Stimulated activated naive CD8-positive, alpha-beta T cell treated with anti-CD3 and anti-CD28 coated beads, Interleukin-15, amount 100 ng/mL, for 72 hours (primary cell): ENCODE data around the gene NR2F1.

Experiments
- ATAC-seq: fragments of 150-1000 bp; cut with Tn5 transposase; 2 replicates; pipeline ENCODE4 v1.10.0; 2021; ENCODE audit warnings: mild to moderate bottlenecking, moderate library complexity
- DNase-seq, 2 donors: peaks; one replicate each; pipeline ENCODE4 v3.0.0; 2021 to 2022
- H3K27ac Mint-ChIP-seq, 2 donors: one replicate each; pipeline ENCODE4 v1.8.0; 2022; ENCODE audit warnings: mild to moderate bottlenecking in 2 of 2, mixed read lengths in 2 of 2, moderate library complexity in 2 of 2
- H3K27me3 Mint-ChIP-seq: one replicate; pipeline ENCODE4 v1.8.0; 2022; ENCODE audit warnings: mixed read lengths
- H3K4me1 Mint-ChIP-seq: one replicate; pipeline ENCODE4 v1.8.0; 2022; ENCODE audit warnings: mild to moderate bottlenecking, mixed read lengths
- H3K4me3 Mint-ChIP-seq, 2 donors: one replicate each; pipeline ENCODE4 v1.8.0; 2022; ENCODE audit warnings: mild to moderate bottlenecking in 2 of 2, mixed read lengths in 2 of 2, moderate library complexity in 1 of 2
- H3K9me3 Mint-ChIP-seq, 2 donors: one replicate each; pipeline ENCODE4 v1.8.0; 2022; ENCODE audit warnings: mixed read lengths in 2 of 2

Gene NR2F1

GRCh38 chr5:93585041-93585766 is 2.2 kb downstream of the NR2F1 start:
- Mint-ChIP-seq H3K4me1 (peaks cover 38% of the 10 kb centered on the region), H3K27ac (no peak overlapping the region), H3K27me3 (peaks cover 44% of the 10 kb centered on the region), H3K4me3 (peak overlapping the region; percentile 55 to 69), H3K9me3 (peaks cover 0 to 6% of the 10 kb centered on the region in 2 donors)
- DNase-seq (no peak), ATAC-seq (no peak)

GRCh38 chr5:93585767-93586385 is 2.9 kb downstream of the NR2F1 start:
- no peak for ATAC-seq
- H3K9me3 Mint-ChIP-seq = peaks cover 0 to 6% of the 10 kb centered on the region in 2 donors
- peaks cover 31% of the 10 kb centered on the region for H3K4me1 Mint-ChIP-seq
- DNase-seq = no peak
- peaks cover 47% of the 10 kb centered on the region for H3K27me3 Mint-ChIP-seq
- H3K27ac Mint-ChIP-seq = peak overlapping the region in 1 of 2 donors; percentile 85
- H3K4me3 Mint-ChIP-seq = peak overlapping the region; percentile 55 to 69

GRCh38 chr5:93586736-93587596 is 3.9 kb downstream of the NR2F1 start:
- H3K4me3 Mint-ChIP-seq = peak overlapping the region in 1 of 2 donors; percentile 71
- peaks cover 47% of the 10 kb centered on the region for H3K27me3 Mint-ChIP-seq
- no peak overlapping the region for H3K27ac Mint-ChIP-seq
- peaks cover 28% of the 10 kb centered on the region for H3K4me1 Mint-ChIP-seq
- peaks cover 0 to 6% of the 10 kb centered on the region in 2 donors for H3K9me3 Mint-ChIP-seq
- ATAC-seq (no peak), DNase-seq (no peak)

GRCh38 chr5:93587597-93588351 is 4.8 kb downstream of the NR2F1 start:
- Mint-ChIP-seq H3K27me3 (peaks cover 47% of the 10 kb centered on the region), H3K4me1 (peaks cover 28% of the 10 kb centered on the region), H3K27ac (peak overlapping the region in 1 of 2 donors; percentile 57), H3K4me3 (peak overlapping the region; percentile 53 to 71), H3K9me3 (peaks cover 0 to 6% of the 10 kb centered on the region in 2 donors)
- ATAC-seq (peak; percentile 8), DNase-seq (no peak)

- Mint-ChIP-seq H3K27me3 (peaks cover 47% of the 10 kb centered on the region), H3K27ac (no peak overlapping the region), H3K4me3 (peak overlapping the region; percentile 64 to 71), H3K9me3 (peaks cover 0 to 6% of the 10 kb centered on the region in 2 donors), H3K4me1 (peaks cover 30% of the 10 kb centered on the region)
- ATAC-seq = peak; percentile 15
- no peak for DNase-seq
These were observed 5.5 kb downstream of the NR2F1 start for GRCh38 chr5:93588352-93589151.

- ATAC-seq (no peak), DNase-seq (no peak)
- Mint-ChIP-seq H3K9me3 (peaks cover 0 to 6% of the 10 kb centered on the region in 2 donors), H3K4me1 (peaks cover 34% of the 10 kb centered on the region), H3K4me3 (no peak overlapping the region), H3K27ac (no peak overlapping the region), H3K27me3 (peaks cover 47% of the 10 kb centered on the region)
These were observed 6.3 kb downstream of the NR2F1 start for GRCh38 chr5:93589152-93589828.

- H3K4me3 Mint-ChIP-seq = no peak overlapping the region
- no peak for ATAC-seq
- H3K9me3 Mint-ChIP-seq = peaks cover 0 to 6% of the 10 kb centered on the region in 2 donors
- peaks cover 38% of the 10 kb centered on the region for H3K4me1 Mint-ChIP-seq
- peaks cover 47% of the 10 kb centered on the region for H3K27me3 Mint-ChIP-seq
- no peak for DNase-seq
- H3K27ac Mint-ChIP-seq = no peak overlapping the region
These were observed 6.8 kb downstream of the NR2F1 start for GRCh38 chr5:93589829-93590215.

- no peak for ATAC-seq
- peaks cover 0 to 6% of the 10 kb centered on the region in 2 donors for H3K9me3 Mint-ChIP-seq
- H3K27me3 Mint-ChIP-seq = peaks cover 44% of the 10 kb centered on the region
- peaks cover 43% of the 10 kb centered on the region for H3K4me1 Mint-ChIP-seq
- H3K4me3 Mint-ChIP-seq = no peak overlapping the region
- no peak for DNase-seq
- no peak overlapping the region for H3K27ac Mint-ChIP-seq
These were observed 7.5 kb downstream of the NR2F1 start for GRCh38 chr5:93590493-93590892.

GRCh38 chr5:93591323-93591945 is 8.4 kb downstream of the NR2F1 start:
- DNase-seq = no peak
- peaks cover 0 to 6% of the 10 kb centered on the region in 2 donors for H3K9me3 Mint-ChIP-seq
- peaks cover 35% of the 10 kb centered on the region for H3K27me3 Mint-ChIP-seq
- no peak overlapping the region for H3K27ac Mint-ChIP-seq
- ATAC-seq = no peak
- H3K4me1 Mint-ChIP-seq = peaks cover 45% of the 10 kb centered on the region
- H3K4me3 Mint-ChIP-seq = no peak overlapping the region

- H3K27ac Mint-ChIP-seq = no peak overlapping the region
- DNase-seq (no peak), ATAC-seq (no peak)
- H3K4me1 Mint-ChIP-seq = peaks cover 45% of the 10 kb centered on the region
- H3K4me3 Mint-ChIP-seq = no peak overlapping the region
- H3K9me3 Mint-ChIP-seq = peaks cover 0 to 6% of the 10 kb centered on the region in 2 donors
- H3K27me3 Mint-ChIP-seq = peaks cover 27% of the 10 kb centered on the region
These were observed 9.9 kb downstream of the NR2F1 start for GRCh38 chr5:93592883-93593282.

- peaks cover 20% of the 10 kb centered on the region for H3K27me3 Mint-ChIP-seq
- no peak overlapping the region for H3K27ac Mint-ChIP-seq
- peaks cover 0 to 5% of the 10 kb centered on the region in 2 donors for H3K9me3 Mint-ChIP-seq
- DNase-seq = no peak
- H3K4me1 Mint-ChIP-seq = peaks cover 38% of the 10 kb centered on the region
- ATAC-seq = no peak
- H3K4me3 Mint-ChIP-seq = peak overlapping the region; percentile 1 to 43
These were observed 10.6 kb downstream of the NR2F1 start for GRCh38 chr5:93593476-93594131.

GRCh38 chr5:93594591-93595419 is 11.8 kb downstream of the NR2F1 start:
- ATAC-seq (no peak), DNase-seq (no peak)
- peaks cover 34% of the 10 kb centered on the region for H3K4me1 Mint-ChIP-seq
- H3K4me3 Mint-ChIP-seq = peak overlapping the region; percentile 56 to 63
- no peak overlapping the region for H3K27ac Mint-ChIP-seq
- no peaks in the 10 kb centered on the region for H3K9me3 Mint-ChIP-seq
- peaks cover 8% of the 10 kb centered on the region for H3K27me3 Mint-ChIP-seq
